Measurements from ENCODE around the gene MIER2.
"Not testable (repeated sequence)": the region's sequence is repeated elsewhere in the genome, so short reads cannot be mapped to it uniquely, and the experiment has no call there.

Gene MIER2

DNA sequence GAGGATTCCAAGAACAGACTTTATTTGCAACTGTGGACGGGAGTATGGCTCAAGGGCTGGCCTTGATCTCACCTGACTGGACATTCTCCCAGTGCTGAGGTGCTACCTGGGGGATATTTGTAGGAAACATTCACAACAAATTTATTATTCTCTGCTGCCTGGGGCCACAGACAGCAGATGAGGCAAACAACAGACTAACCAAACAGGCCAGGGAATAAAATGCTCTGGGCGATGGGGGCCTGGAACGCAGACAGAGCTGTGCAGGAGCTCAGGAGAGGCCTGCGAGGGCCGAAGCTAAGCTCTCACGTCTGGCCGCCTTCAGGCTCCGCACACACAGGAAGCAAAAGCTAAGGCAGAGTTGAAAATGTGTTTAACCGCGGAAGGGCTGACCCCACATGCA, 61.2 kb downstream of the MIER2 start:
- no peak for DNase-seq (ENCODE audit: low read depth in 2 of 2)

DNA sequence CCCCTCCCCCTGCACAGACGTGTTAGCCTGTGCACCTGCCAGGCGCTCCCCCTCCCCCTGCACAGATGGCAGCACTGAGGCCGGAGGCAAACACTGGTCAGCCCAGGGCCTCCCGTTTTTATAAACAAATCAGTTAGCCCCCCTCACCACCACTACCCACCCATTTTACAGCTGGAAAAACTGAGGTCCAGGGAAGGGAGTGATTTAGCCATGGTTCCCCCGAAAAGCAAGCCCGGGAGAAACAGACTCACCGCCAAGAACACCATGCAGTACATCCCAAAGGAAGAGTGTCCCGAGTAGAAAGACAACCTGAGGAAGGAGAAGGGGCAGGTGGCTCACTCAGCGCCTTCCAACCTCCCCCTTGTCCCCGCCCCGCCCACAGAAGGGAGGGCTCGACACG, 62.1 kb downstream of the MIER2 start:
- DNase-seq (ENCODE audit: low read depth in 2 of 2): no peak

DNA sequence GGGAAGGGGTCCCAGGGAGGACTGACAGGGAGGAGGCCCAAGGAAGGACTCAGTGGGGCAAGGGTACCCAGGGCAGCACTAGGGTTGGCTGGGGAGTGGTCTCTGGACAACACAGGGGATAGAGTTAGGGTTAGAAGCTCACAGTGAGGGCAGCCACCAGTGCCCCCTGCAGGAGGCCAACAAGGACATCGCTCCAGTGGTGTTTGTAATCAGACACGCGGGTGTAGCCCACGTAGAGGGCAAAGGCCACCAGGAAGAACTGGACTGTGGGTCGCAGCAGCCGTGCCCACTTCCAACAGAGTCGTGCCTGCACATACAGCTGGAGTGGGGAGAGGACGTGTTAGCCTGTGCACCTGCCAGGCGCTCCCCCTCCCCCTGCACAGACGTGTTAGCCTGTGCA, 62.6 kb downstream of the MIER2 start:
- DNase-seq (ENCODE audit: low read depth in 2 of 2): no peak

DNA sequence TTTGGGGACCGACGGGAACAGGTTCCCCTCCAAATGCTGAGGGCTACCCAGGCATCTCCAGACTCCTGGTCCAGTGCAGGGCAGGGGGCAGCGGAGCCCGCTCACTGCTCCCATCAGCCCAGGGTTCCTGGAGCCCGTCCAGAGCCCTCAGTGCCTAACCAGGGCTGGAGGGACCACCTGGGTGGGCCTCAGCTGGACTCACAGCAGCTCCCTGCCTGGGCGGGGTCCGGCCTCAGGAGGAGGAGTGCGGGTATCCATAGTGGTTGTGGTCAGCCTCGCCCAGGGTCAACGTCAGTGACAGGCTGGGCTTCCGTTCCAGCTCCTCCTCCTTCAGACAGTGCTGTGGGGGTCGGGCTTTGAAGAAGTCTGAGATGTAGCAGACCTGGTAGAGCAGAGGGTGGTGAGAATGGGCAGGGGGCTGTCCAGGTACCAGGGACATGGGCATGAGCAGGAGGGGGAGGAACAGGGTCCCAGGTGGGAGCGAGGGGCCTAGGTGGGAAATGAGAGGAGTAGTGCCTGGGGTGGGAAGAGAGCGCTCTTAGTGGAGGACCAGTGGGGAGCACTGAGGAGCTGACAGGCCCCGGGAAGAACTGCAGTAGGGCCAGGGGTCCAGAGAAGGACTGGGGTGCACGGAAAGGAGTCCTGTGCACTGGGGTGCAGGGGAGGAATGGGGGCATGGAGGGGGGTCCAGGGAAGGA, 63.3 kb downstream of the MIER2 start:
- no peak for DNase-seq (ENCODE audit: low read depth in 2 of 2)

DNA sequence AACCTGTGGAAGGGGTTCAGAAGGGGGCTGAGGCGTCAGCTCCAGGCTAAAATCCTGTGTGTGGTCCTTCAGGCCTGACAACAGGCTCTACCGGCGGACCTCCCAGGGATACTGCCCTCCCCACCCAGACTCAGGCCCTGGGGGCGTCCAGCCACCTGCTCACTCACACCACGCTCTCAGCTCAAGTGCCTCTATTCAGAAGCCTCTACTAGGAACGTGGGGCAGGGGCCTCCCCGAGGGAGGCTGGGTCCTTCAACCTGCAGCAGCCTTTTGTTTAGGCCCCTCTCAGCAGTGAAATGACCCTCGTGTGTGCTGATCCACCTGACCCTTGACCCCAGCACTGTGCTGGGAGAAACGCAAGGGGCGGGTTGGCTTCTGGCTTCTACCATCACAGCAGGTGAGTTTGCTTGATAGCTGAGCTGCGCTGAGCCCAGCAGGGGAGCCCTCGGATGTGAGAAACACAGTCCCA, 64.0 kb downstream of the MIER2 start:
- no peak for DNase-seq (ENCODE audit: low read depth in 2 of 2)

DNA sequence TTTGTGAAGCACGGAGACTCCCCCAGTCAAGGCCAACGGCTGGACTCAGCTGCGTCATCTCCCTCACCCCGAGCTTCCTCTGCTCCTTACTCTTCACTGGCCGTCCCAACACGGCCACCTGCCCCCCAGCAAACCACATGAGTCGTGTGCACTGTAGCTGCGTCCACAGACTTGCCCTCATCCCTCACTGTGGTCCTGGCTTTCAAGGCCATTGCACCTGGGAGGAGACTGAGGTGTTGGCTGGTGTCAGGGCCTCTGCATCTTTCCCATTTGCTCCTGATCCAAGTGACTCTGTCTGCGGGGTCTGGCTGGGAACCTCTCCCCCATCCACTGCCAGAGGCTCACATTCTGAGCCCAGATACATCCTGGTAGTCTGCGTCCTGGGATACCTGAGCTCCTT, 64.9 kb downstream of the MIER2 start:
- no peak for DNase-seq (ENCODE audit: low read depth in 2 of 2)

DNA sequence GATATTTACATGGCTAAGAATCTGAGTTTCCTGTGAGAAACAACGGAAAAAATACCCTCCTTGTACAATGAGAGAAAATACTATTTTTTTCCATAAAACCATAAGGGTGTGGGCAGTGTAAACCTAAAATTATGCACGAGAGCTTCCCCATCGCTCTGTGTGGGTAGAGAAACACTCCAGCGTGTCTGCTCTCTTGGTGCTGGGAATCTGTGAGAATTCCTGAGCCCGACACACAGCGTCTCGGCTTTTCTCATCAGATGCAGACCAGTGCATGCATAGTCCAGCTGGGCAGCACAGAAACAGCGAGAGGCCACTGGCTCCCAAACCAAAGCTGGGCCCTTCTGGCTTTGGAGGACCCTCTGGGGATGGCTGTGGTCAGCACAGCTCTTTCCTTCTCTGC, 65.4 kb downstream of the MIER2 start:
- DNase-seq (ENCODE audit: low read depth in 2 of 2): no peak

DNA sequence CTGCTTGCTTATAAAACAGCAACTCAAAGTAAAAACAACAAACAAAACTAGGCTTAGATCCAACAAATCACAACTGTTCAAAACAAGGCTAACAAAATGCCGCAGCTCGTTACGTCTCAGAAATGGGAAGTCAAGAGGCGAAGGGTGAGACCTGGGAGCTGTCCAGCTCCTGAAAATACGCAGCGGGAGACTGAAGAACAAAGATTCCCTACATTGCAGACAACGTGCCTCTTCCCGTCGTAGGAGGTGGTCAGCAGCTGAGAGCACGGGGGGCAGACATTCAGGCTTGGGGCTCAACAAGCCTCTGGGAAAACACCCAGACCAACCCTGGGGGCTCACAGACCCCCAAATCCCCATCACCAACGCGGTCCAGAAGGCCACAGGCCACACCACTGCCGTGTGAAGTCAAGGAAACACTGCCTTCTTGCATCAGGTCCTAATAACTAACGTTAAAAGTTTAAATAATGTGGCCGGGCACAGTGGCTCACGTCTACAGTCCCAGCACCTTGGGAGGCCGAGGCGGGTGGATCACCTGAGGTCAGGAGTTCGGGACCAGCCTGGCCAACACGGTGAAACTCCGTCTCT, 66.9 kb downstream of the MIER2 start:
- no peak for DNase-seq (ENCODE audit: low read depth in 2 of 2)

DNA sequence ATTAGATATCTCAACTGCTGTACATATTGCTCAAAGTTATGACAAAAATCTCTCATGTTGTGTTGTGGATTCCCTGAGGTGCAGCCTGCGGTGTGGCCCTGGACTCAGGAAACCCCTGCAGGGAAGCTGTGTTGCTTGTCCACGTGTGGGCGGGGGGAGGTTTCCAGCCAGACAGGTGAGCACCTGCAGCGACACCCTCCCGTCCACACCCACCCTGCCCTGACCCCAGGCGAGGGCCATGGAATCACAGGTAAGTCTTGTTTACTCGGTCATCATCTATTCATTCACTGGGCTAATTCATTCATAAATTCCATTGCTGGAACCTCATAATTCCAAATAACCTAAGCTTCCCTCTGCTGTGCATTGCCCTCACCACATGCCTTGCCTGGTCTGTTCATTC, 67.5 kb downstream of the MIER2 start:
- DNase-seq (ENCODE audit: low read depth in 2 of 2): no peak

DNA sequence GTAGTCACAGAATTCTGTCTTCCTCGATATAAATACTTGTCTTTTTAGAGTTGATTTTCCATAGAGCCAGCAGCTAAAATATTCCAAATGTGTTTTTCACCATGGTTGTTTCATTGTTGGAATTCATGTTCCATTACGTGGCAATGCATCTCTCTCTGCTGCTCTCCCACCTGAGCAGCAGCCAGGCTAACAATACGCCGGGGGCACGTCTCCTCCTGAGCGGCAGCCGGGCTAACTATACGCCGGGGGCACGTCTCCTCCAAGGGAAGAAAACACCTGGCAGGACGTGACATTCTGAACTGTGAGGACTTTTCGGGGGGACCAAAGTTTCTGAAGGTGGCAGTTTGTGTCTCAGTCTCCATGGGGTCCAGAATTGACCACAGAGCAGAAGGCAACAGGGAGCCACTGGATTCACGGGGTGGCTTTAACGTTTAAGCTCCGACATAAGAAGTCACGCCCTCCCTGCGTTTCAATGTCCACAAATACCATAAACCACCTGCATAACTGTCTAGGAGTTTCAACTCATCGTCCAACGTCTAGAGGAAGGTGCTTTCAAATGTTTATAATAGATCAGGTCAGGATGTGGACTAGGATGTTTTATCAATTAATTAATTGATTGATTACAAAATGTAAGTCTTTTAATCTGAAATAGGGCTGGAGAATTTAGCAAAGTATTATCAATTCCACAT, 68.5 kb downstream of the MIER2 start:
- DNase-seq (ENCODE audit: low read depth in 2 of 2): no peak

DNA sequence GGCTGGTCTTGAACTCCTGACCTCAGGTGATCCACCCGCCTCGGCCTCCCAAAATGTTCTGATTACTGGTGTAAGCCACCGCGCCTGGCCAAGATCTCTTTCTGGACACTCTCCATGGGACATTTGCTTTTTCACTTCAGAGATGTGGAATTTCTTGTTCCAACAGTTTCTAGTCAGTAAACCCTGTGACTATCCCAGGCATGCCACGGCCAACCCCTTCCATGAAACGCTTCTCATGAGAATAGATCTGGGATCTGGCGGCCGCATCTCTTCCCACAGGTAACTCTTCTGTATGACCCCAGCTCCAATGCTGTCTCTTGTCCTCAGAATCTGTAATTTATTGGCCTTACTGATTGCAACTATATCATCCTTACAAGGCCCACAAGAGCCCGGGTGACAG, 69.6 kb downstream of the MIER2 start:
- no peak for DNase-seq (ENCODE audit: low read depth in 2 of 2)

DNA sequence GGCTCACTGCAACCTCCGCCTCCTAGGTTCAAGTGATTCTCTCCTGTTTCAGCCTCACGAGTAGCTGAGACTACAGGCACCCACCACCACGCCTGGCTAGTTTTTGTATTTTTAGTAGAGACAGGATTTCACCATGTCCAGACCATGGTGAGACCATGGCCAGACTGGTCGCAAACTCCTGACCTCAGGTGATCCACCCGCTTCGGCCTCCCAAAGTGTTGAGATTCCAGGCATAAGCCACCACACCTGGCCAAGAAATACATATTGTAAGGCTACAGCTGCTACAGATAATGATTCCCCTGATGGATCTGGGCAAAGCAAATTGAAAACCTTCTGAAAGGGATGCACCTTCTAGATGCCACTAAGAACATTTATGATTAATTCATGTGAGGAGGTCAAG, 71.2 kb downstream of the MIER2 start:
- no peak for DNase-seq (ENCODE audit: low read depth in 2 of 2)

DNA sequence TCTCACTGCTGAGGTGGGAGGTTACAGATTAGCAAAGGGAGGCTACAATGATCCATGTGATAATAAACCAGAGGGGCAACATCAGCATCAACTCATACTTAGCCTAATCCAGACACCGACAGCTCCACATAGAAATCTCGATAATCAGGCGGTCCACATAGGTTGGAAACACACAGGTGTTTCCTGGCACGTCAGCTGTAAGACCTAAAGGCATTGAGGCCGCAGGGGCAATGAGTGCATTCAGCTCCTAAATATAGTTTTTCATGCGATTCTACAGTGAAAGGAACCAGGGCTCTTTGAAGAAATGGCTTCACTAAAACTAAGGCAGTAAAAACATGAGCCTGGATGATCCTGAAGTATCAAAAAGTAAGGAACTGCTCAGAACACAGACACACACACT, 72.7 kb downstream of the MIER2 start:
- DNase-seq (ENCODE audit: low read depth in 2 of 2): no peak

DNA sequence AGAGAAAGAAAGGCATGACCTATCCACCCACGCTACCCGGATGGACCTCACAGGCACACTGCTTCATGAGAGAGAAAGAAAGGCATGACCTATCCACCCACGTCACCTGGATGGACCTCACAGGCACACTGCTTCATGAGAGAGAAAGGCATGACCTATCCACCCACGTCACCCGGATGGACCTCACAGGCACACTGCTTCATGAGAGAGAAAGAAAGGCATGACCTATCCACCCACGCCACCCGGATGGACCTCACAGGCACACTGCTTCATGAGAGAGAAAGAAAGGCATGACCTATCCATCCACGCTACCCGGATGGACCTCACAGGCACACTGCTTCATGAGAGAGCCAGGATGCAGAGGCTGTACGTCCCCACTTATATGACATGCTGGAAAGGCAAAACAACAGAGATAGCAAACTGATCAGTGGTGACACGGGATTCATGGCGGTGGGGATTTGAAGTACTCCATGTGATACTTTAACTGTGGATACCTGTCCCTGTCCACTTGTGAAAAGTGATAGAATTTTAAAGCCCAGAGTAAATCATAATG, 73.8 kb downstream of the MIER2 start:
- not testable (repeated sequence) for DNase-seq (ENCODE audit: low read depth in 2 of 2)

DNA sequence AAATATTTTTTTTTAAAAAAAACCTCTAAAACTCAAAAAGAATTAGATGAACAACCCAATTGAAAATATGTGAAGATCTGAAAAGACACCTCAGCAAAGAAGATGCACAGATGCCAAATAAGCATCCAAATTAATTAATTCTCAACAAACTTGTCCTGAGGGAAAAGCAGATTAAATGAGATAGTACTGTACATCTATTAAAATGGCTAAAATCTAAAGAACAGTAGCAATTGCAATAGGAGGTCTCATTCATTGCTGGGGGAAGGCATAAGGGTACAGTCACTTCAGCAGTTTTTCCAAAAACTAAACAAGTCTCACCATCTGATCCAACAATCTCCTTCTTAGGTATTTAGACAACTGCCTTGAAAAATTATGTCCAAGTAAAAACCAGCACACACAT, 75.4 kb downstream of the MIER2 start:
- DNase-seq (ENCODE audit: low read depth in 2 of 2): no peak

DNA sequence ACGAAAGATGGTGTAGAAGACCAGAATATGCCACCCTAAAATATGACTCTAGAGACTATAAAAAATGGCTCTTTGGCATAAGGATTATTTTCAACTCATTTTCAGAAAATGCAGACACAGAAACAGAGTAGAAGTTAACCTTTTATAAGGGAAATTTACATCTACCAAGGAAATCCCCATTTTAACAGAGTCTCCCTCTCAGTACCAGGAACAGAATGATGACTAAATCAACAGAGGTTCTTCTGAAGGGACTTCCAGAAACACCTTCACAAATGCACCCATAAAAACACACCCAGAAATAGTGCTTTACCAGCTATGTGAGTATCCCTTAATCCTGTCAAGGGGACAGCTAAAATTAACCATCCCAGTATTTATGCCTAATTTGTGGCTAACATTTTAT, 82.5 kb downstream of the MIER2 start:
- no peak for DNase-seq (ENCODE audit: low read depth in 2 of 2)

DNA sequence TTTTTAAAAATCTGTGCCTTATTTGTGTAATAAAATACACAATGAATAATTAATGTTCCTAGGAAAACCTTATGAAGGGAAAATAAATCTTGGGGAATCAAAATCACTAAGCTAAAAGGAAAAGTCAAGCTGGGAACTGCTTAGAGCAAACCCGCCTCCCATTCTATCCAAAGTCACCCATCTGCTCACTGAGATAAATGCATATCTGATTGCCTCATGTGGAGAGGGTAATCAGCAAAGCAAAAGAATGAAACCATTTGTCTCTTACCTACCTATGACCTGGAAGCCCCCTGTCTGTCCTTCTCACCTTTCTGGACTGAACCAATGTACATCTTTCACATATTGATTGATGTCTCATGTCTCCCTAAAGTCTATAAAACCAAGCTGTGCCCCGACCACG, 87.8 kb downstream of the MIER2 start:
- DNase-seq (ENCODE audit: low read depth in 2 of 2): not testable (repeated sequence)

All from activated CD8-positive, alpha-beta memory T cell treated with anti-CD3 and anti-CD28 coated beads for 4 hours (primary cell).